Endothelial cell of umbilical vein (primary cell): ENCODE results near the gene ANO4. TPM values are rescaled to one million over a fixed set of nuclear protein-coding genes. Genes with fewer than 3 reads are reported as not detected.

Experiments
- BruUV-seq: library from RNA; stranded (reverse); fragments of 400-500 nt; replicated peaks from 2 replicates; lab custom pipeline; 2021; lab: Mats Ljungman, UMichigan
- CTCF ChIA-PET: fragments of 300-600, 350-600 bp; sonication (Branson Sonifier 250); formaldehyde crosslinking; loops from one replicate; lab custom pipeline; 2021; ENCODE audit warnings: antibody characterized with exemption, inconsistent platforms; lab: Charles Lee
- POLR2A ChIA-PET: fragments of 300-600, 350-600 bp; sonication (Branson Sonifier 250); formaldehyde crosslinking; loops from one replicate; lab custom pipeline; 2021; ENCODE audit warnings: antibody characterized with exemption, inconsistent platforms; lab: Charles Lee
- DNase-seq: peaks from one replicate; pipeline ENCODE4 v3.0.0-alpha.2; 2011; ENCODE audit warnings: low read depth, low spot score
- FAIRE-seq: peaks from 2 replicates; lab custom pipeline; 2011; peaks lifted over from hg19 to GRCh38; lab: Jason Lieb, UNC
- H2AFZ ChIP-seq: 2 replicates; pipeline ENCODE4 v1.6.0; 2012; ENCODE audit warnings: low read depth, low read length, control low read depth, inconsistent platforms
- H3K27ac ChIP-seq: 2 replicates; pipeline ENCODE4 v1.5.1; 2011; ENCODE audit warnings: low read depth, mild to moderate bottlenecking, control low read depth, low read length, moderate library complexity; ENCODE audit not compliant: insufficient read depth
- H3K27me3 ChIP-seq, 2 experiments: 2 replicates each; pipeline versions ENCODE4 v1.6.0 to v1.6.1; 2011; ENCODE audit warnings: low read length in 2 of 2, mixed read lengths in 1 of 2; ENCODE audit not compliant: control insufficient read depth in 2 of 2, insufficient read depth in 2 of 2
- H3K36me3 ChIP-seq, 2 experiments: 2 replicates in 1 of 2; 3 replicates in 1 of 2; pipeline ENCODE4 v1.5.1; 2011; ENCODE audit warnings: low read length in 2 of 2, mild to moderate bottlenecking in 1 of 2, moderate library complexity in 1 of 2; ENCODE audit not compliant: control insufficient read depth in 2 of 2, insufficient read depth in 2 of 2; ENCODE audit errors: extremely low read depth in 1 of 2
- H3K4me1 ChIP-seq: 3 replicates; pipeline ENCODE4 v1.5.1; 2011; ENCODE audit warnings: mild to moderate bottlenecking, low read length; ENCODE audit not compliant: control insufficient read depth, insufficient read depth; ENCODE audit errors: extremely low read depth
- H3K4me2 ChIP-seq: 2 replicates; pipeline ENCODE4 v1.6.1; 2011; ENCODE audit warnings: low read length, control low read depth, mixed read lengths; ENCODE audit not compliant: insufficient read depth
- H3K4me3 ChIP-seq, 3 experiments: fragments of 200-600 bp in 1 of 3; sonication (generic), shearing (Covaris generic) in 1 of 3; replicated peaks in 1 of 3; 2 replicates each; pipeline ENCODE4 v1.5.1; 2011 to 2016; ENCODE audit warnings: control low read depth in 3 of 3, low read length in 3 of 3, mild to moderate bottlenecking in 2 of 3, inconsistent platforms in 1 of 3, low read depth in 1 of 3, moderate library complexity in 1 of 3; ENCODE audit not compliant: insufficient read depth in 1 of 3
- H3K79me2 ChIP-seq: 2 replicates; pipeline ENCODE4 v1.6.0; 2012; ENCODE audit warnings: low read length, inconsistent platforms; ENCODE audit not compliant: control insufficient read depth, insufficient read depth
- H3K9ac ChIP-seq: replicated peaks from 2 replicates; pipeline ENCODE3; 2011; ENCODE audit warnings: low read length, control low read depth; ENCODE audit not compliant: insufficient read depth; ENCODE audit errors: extremely low read depth
- H3K9me1 ChIP-seq: replicated peaks from 3 replicates; pipeline ENCODE4 v1.6.0; 2011; ENCODE audit warnings: mild to moderate bottlenecking, low read length; ENCODE audit not compliant: control insufficient read depth, insufficient read depth; ENCODE audit errors: extremely low read depth
- H3K9me3 ChIP-seq: replicated peaks from 2 replicates; pipeline ENCODE4 v1.5.1; 2012; ENCODE audit warnings: low read length, inconsistent platforms; ENCODE audit not compliant: control insufficient read depth, insufficient read depth
- H4K20me1 ChIP-seq: replicated peaks from 2 replicates; pipeline ENCODE3; 2011; ENCODE audit warnings: mild to moderate bottlenecking, low read length; ENCODE audit not compliant: control insufficient read depth, insufficient read depth; ENCODE audit errors: extremely low read depth
- EZH2 ChIP-seq: IDR thresholded peaks from 2 replicates; pipeline ENCODE4 v1.6.1; 2012; ENCODE audit warnings: borderline replicate concordance, low read depth, mild to moderate bottlenecking, moderate library complexity, low read length, inconsistent platforms; ENCODE audit not compliant: severe bottlenecking
- FOS ChIP-seq: IDR thresholded peaks from 2 replicates; pipeline ENCODE4 v1.6.1; 2011; ENCODE audit warnings: mild to moderate bottlenecking, low read length, moderate library complexity, borderline replicate concordance; ENCODE audit not compliant: insufficient read depth
- GATA2 ChIP-seq: IDR thresholded peaks from 2 replicates; pipeline ENCODE4 v1.7.0; 2011; ENCODE audit warnings: low read depth, mild to moderate bottlenecking, moderate library complexity, mixed read lengths, low read length; ENCODE audit not compliant: insufficient read length, insufficient read depth
- JUN ChIP-seq: IDR thresholded peaks from 2 replicates; pipeline ENCODE4 v1.6.1; 2011; ENCODE audit warnings: borderline replicate concordance, low read depth; ENCODE audit not compliant: insufficient read length, insufficient read depth
- MAX ChIP-seq: IDR thresholded peaks from 2 replicates; pipeline ENCODE4 v1.6.1; 2011; ENCODE audit not compliant: insufficient read depth, insufficient read length
- MYC ChIP-seq: IDR thresholded peaks from one replicate; pipeline ENCODE4 v1.6.1; 2011; ENCODE audit warnings: mild to moderate bottlenecking, low read depth, low read length
- POLR2A ChIP-seq: IDR thresholded peaks from 2 replicates; pipeline ENCODE4 v1.6.1; 2012; ENCODE audit warnings: low read depth, mild to moderate bottlenecking, control low read depth, low read length
- POLR2AphosphoS5 ChIP-seq: IDR thresholded peaks from 2 replicates; pipeline ENCODE4 v1.6.1; 2012; ENCODE audit warnings: low read depth, mild to moderate bottlenecking, control low read depth, low read length, moderate library complexity; ENCODE audit not compliant: insufficient read depth
- dilution Hi-C: fragments of 300-500 bp; cut with MboI; formaldehyde crosslinking; loops from one replicate; pipeline ENCODE4 v1.15.0; 2019; ENCODE audit warnings: low sequenced_read_pairs; ENCODE audit not compliant: extremely low pct_ligation_motif_present
- intact Hi-C: fragments of 100-400 bp; cut with micrococcal nuclease; formaldehyde crosslinking; loops from one replicate; pipeline ENCODE4 v1.10.0; 2022
- polyA plus RNA-seq, 4 experiments: library from polyadenylated mRNA; depleted of rRNA in 3 of 4; stranded (reverse) in 3 of 4; unstranded in 1 of 4; fragments of >200 nt; gene quantifications; 2 replicates each; pipeline versions ENCODE4 v1.2.1 to v1.2.3, GENCODE V29; 2011 to 2012; ENCODE audit warnings: missing spikeins in 1 of 4
- total RNA-seq: library from RNA; stranded (reverse); gene quantifications from 2 replicates; pipeline ENCODE4 v1.2.3, GENCODE V29; 2021
- TF ChIP-seq, protein P1 (sequence below), 2 donors: IDR thresholded peaks; 1 replicate in 1 of 2; 2 replicates in 1 of 2; pipeline ENCODE4 v1.5.1; 2011; ENCODE audit warnings: low read length in 2 of 2, mild to moderate bottlenecking in 2 of 2, moderate library complexity in 2 of 2, control low read depth in 1 of 2, inconsistent platforms in 1 of 2, low read depth in 1 of 2; ENCODE audit not compliant: insufficient read depth in 1 of 2; ENCODE audit errors: extremely low read depth in 1 of 2

The ANO4 gene
- total and polyA plus RNA-seq, 2 donors (not counting 3 experiments of a cell fraction or from before 2014, with no cell fraction given) = 0.25 TPM; not detected in 1

- POLR2A ChIA-PET = no interaction called here
- Histone ChIP-seq H3K27me3 (no peaks in the 10 kb centered on the region), H3K4me2 (no peak overlapping the region), H3K4me3 (no peak overlapping the region), H3K79me2 (no peaks in the 10 kb centered on the region), H4K20me1 (no peaks in the 10 kb centered on the region), H3K9me1 (no peaks in the 10 kb centered on the region), H3K36me3 (no peaks in the 10 kb centered on the region), H3K9me3 (peaks cover 2% of the 10 kb centered on the region), H3K4me1 (no peaks in the 10 kb centered on the region), H3K9ac (no peak overlapping the region), H2AFZ (no peak overlapping the region), H3K27ac (no peak overlapping the region)
- dilution Hi-C loops = no loop called here
- CTCF ChIA-PET = no interaction called here
- intact Hi-C loops = no loop called here
- BruUV-seq = no TSS peak
- no peak for DNase-seq
- no peak for TF ChIP-seq POLR2A
- TF ChIP-seq, protein P1, sequence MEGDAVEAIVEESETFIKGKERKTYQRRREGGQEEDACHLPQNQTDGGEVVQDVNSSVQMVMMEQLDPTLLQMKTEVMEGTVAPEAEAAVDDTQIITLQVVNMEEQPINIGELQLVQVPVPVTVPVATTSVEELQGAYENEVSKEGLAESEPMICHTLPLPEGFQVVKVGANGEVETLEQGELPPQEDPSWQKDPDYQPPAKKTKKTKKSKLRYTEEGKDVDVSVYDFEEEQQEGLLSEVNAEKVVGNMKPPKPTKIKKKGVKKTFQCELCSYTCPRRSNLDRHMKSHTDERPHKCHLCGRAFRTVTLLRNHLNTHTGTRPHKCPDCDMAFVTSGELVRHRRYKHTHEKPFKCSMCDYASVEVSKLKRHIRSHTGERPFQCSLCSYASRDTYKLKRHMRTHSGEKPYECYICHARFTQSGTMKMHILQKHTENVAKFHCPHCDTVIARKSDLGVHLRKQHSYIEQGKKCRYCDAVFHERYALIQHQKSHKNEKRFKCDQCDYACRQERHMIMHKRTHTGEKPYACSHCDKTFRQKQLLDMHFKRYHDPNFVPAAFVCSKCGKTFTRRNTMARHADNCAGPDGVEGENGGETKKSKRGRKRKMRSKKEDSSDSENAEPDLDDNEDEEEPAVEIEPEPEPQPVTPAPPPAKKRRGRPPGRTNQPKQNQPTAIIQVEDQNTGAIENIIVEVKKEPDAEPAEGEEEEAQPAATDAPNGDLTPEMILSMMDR (IDR thresholded peaks at IDR 0.05; ENCODE audit: extremely low read depth in 1 of 2, insufficient read depth in 1 of 2, low read depth in 1 of 2, low read length in 2 of 2) = no peak
- TF ChIP-seq MYC = no peak
- no peak for TF ChIP-seq GATA2
- TF ChIP-seq JUN = no peak
- no peak for TF ChIP-seq POLR2AphosphoS5
- no peak for TF ChIP-seq MAX
- TF ChIP-seq EZH2 = no peak
- no peak for TF ChIP-seq FOS
- no peak for FAIRE-seq
Measured at GRCh38 chr12:101110866-101111265, 316.3 kb downstream of the ANO4 start.
